CD4-positive, alpha-beta T cell (primary cell): ENCODE results near the gene EFHC2. TPM values are rescaled to one million over a fixed set of nuclear protein-coding genes. Genes with fewer than 3 reads are reported as not detected.

Experiments
- ATAC-seq: fragments of 200-7000 bp; cut with Tn5 transposase; one replicate; pipeline ENCODE4 v1.10.0; 2022; ENCODE audit warnings: mild to moderate bottlenecking; ENCODE audit not compliant: poor library complexity
- CTCF ChIA-PET: fragments of 350-600 bp; sonication (Branson Sonifier 250); formaldehyde crosslinking; loops from one replicate; lab custom pipeline; 2021; ENCODE audit warnings: antibody characterized with exemption, inconsistent platforms; lab: Charles Lee
- POLR2A ChIA-PET: fragments of 350-600 bp; sonication (Branson Sonifier 250); formaldehyde crosslinking; loops from one replicate; lab custom pipeline; 2021; ENCODE audit warnings: antibody characterized with exemption, inconsistent platforms; lab: Charles Lee
- DNase-seq, 14 experiments: peaks; one replicate each; pipeline ENCODE4 v3.0.0-alpha.2; 2013 to 2020; ENCODE audit warnings: mixed read lengths in 2 of 14
- H3K27ac ChIP-seq, 2 donors: one replicate each; pipeline versions ENCODE4 v1.5.1 to v1.7.0; 2013; ENCODE audit warnings: low read length in 2 of 2, low read depth in 1 of 2, mild to moderate bottlenecking in 1 of 2
- H3K27me3 ChIP-seq, 2 experiments: 1 replicate in 1 of 2; 2 replicates in 1 of 2; pipeline versions ENCODE4 v1.6.1 to v1.7.0; 2013; ENCODE audit warnings: low read length in 2 of 2, control low read depth in 1 of 2, mild to moderate bottlenecking in 1 of 2, moderate library complexity in 1 of 2; ENCODE audit not compliant: insufficient read depth in 2 of 2, control insufficient read depth in 1 of 2
- H3K36me3 ChIP-seq: one replicate; pipeline ENCODE4 v1.6.1; 2013; ENCODE audit warnings: low read length, control low read depth; ENCODE audit not compliant: insufficient read depth
- H3K4me1 ChIP-seq: one replicate; pipeline ENCODE4 v1.6.1; 2013; ENCODE audit warnings: low read length, control low read depth; ENCODE audit not compliant: insufficient read depth
- H3K4me3 ChIP-seq: one replicate; pipeline ENCODE4 v1.5.1; 2013; ENCODE audit warnings: mild to moderate bottlenecking, low read length, moderate library complexity
- H3K9me3 ChIP-seq, 2 experiments: 1 replicate in 1 of 2; 2 replicates in 1 of 2; pipeline versions ENCODE4 v1.6.1 to v1.7.0; 2013; ENCODE audit warnings: low read length in 2 of 2, mild to moderate bottlenecking in 2 of 2, control low read depth in 1 of 2, moderate library complexity in 1 of 2; ENCODE audit not compliant: control insufficient read depth in 1 of 2, insufficient read depth in 1 of 2
- H3K27ac Mint-ChIP-seq: one replicate; pipeline ENCODE4 v1.8.0; 2020; ENCODE audit warnings: mixed read lengths
- H3K27me3 Mint-ChIP-seq: one replicate; pipeline ENCODE4 v1.8.0; 2021; ENCODE audit warnings: mixed read lengths
- H3K36me3 Mint-ChIP-seq: one replicate; pipeline ENCODE4 v1.8.0; 2021; ENCODE audit warnings: low read depth, mixed read lengths
- H3K4me1 Mint-ChIP-seq: one replicate; pipeline ENCODE4 v1.8.0; 2021; ENCODE audit warnings: low read depth, mixed read lengths
- H3K4me3 Mint-ChIP-seq: one replicate; pipeline ENCODE4 v1.8.0; 2020; ENCODE audit warnings: mild to moderate bottlenecking, mixed read lengths
- H3K9me3 Mint-ChIP-seq: one replicate; pipeline ENCODE4 v1.8.0; 2020; ENCODE audit warnings: mixed read lengths
- CTCF ChIP-seq: fragments of 200-600 bp; IDR thresholded peaks from one replicate; pipeline ENCODE4 v1.8.0; 2022; ENCODE audit warnings: antibody characterized with exemption, mild to moderate bottlenecking
- intact Hi-C, 2 experiments: fragments of 100-400 bp; cut with DNase I in 1 of 2; cut with micrococcal nuclease in 1 of 2; formaldehyde crosslinking; loops; one replicate each; pipeline versions ENCODE4 v1.15.1 to v1.9.0; 2023 to 2025; cut with DNase I, micrococcal nuclease
- total RNA-seq, 174 experiments: library from RNA in 2 of 174; stranded (reverse) in 2 of 174; gene quantifications; one replicate each; pipeline ENCODE4 v1.2.3 and lab custom pipeline; 2021 to 2026

EFHC2 gene
- total RNA-seq, 2 experiments from 2014 or later, result 2.7 to 3.0 TPM

DNA sequence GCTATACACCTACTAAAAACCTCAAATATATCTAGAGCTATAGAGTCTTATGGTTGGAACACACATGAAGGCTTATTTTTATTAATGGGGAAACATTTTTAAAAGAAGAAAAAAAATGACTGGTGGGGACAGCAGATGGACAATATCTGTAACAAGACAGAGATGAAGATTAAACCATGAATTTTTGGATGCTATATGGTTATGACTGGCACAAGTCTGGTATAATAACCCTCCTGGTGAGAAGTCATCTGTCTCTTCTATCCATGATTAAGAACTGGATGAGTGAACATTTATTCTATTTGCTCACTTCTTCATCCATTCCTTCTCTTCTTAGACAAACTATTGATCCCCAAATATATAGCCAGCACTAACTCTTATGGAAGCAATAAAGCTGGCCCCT lies 104.4 kb downstream of the EFHC2 start:
- ChIA-PET CTCF (interaction anchor here (1.0 kb wide), 1 partner anchor 34 kb away, joined by 3 read pairs; no protein-coding TSS in a partner anchor), POLR2A (no interaction called here)
- no peak overlapping the region for H3K27ac ChIP-seq
- no peaks in the 10 kb centered on the region for H3K27me3 Mint-ChIP-seq
- no peak for ATAC-seq
- intact Hi-C loops, result no loop called here
- no peaks in the 10 kb centered on the region for H3K36me3 ChIP-seq
- no peak overlapping the region for H3K27ac Mint-ChIP-seq
- no peaks in the 10 kb centered on the region for H3K4me1 ChIP-seq
- no peaks in the 10 kb centered on the region for H3K9me3 ChIP-seq
- H3K27me3 ChIP-seq, result no peaks in the 10 kb centered on the region
- no peak overlapping the region for H3K4me3 Mint-ChIP-seq
- H3K4me1 Mint-ChIP-seq, result peaks cover 10% of the 10 kb centered on the region
- H3K4me3 ChIP-seq, result no peak overlapping the region
- no peak for DNase-seq
- peaks cover under 1% of the 10 kb centered on the region for H3K36me3 Mint-ChIP-seq
- TF ChIP-seq CTCF, result no peak
- H3K9me3 Mint-ChIP-seq, result no peaks in the 10 kb centered on the region

DNA sequence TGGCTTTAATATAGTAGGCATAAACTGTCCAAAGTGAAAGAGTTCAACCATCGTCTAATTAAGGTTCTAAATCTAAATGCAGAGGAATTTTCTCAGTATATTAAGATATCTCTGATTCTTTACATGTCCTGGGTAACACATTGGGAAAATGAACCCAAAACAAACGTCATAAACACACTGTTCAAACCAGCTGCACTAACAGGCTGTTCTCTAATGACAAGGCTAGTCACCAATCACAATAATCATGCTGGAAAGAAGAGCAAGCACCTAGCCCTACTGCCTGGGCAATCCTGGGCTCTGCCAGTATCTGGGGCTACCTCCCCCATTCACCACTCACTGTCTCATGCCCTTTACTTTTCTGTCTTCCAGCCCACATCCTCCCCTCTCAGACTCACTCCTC lies 107.9 kb downstream of the EFHC2 start:
- intact Hi-C loops, result no loop called here
- Histone ChIP-seq H3K4me1 (no peaks in the 10 kb centered on the region), H3K4me3 (no peak overlapping the region), H3K36me3 (no peaks in the 10 kb centered on the region), H3K27me3 (no peaks in the 10 kb centered on the region), H3K9me3 (no peaks in the 10 kb centered on the region), H3K27ac (no peak overlapping the region)
- CTCF ChIA-PET, result no interaction called here
- H3K9me3 Mint-ChIP-seq, result no peaks in the 10 kb centered on the region
- no peak for ATAC-seq
- no peaks in the 10 kb centered on the region for H3K27me3 Mint-ChIP-seq
- no peak for DNase-seq
- no peak overlapping the region for H3K27ac Mint-ChIP-seq
- H3K4me1 Mint-ChIP-seq, result no peaks in the 10 kb centered on the region
- H3K4me3 Mint-ChIP-seq, result no peak overlapping the region
- H3K36me3 Mint-ChIP-seq, result peaks cover 5% of the 10 kb centered on the region
- POLR2A ChIA-PET, result no interaction called here
- TF ChIP-seq CTCF, result no peak

DNA sequence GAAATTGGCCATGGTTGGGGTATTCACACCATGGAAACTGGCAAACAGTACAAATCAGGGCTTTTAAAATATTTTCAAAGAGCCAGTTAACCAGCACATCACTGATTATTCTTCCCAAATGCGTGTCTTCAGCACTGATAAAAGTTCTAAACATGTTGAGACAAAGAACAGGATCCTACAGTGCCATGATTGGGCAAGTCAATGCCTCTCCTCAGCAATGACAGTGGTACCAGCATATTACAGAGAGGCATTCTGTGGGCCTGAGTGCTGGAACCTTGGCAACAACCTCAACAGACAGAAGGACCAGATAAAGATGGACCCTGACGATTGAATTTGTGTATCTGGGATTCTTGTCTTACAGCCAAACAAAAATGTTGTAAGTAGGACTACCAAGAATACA lies 108.9 kb downstream of the EFHC2 start:
- no peak overlapping the region for H3K27ac ChIP-seq
- Mint-ChIP-seq H3K27ac (no peak overlapping the region), H3K9me3 (no peaks in the 10 kb centered on the region), H3K36me3 (peaks cover 5% of the 10 kb centered on the region), H3K27me3 (no peaks in the 10 kb centered on the region), H3K4me3 (no peak overlapping the region), H3K4me1 (no peaks in the 10 kb centered on the region)
- no peaks in the 10 kb centered on the region for H3K9me3 ChIP-seq
- H3K36me3 ChIP-seq, result no peaks in the 10 kb centered on the region
- TF ChIP-seq CTCF, result no peak
- ATAC-seq (no peak), DNase-seq (no peak)
- intact Hi-C loops, result no loop called here
- no peak overlapping the region for H3K4me3 ChIP-seq
- CTCF ChIA-PET, result no interaction called here
- POLR2A ChIA-PET, result no interaction called here
- H3K4me1 ChIP-seq, result no peaks in the 10 kb centered on the region
- H3K27me3 ChIP-seq, result no peaks in the 10 kb centered on the region
